NCI-H345 treated with DMSO at 0.1 percent for 48 hours (cell line): ENCODE results near the gene FOXG1.

ENCODE experiments used
- DNase-seq: peaks from one replicate; lab custom pipeline; 2025; ENCODE audit not compliant: unreplicated experiment; lab: John Stamatoyannopoulos, UW

FOXG1 gene

DNA sequence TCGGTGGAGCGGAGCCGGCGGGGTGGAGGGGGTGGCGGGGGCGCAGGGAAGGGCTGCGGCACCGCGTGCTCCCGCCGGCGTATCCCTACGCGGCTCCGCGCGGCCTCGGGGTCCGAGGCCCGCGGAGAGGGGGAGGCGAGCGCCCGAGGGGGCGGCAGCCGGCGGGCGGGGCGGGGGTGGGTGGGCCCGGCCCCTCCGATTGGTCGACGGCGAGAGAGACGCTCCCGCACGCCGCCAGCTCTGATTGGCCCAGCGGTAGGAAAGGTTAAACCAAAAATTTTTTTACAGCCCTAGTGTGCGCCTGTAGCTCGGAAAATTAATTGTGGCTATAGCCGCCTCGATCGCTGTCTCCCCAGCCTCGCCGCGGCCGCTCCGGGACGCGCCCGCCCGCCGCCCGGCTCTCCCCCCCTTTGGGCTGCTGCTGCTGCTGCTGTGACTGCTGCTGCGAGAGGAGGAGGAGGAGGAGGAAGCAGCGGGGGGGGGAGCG is at the start of gene FOXG1:
Gene FOXG1, plus strand, starts transcription at position 319 of the 487 bp plus-strand sequence. CDS start 493 bp downstream, outside the sequence.
- DNase-seq = peak; percentile 93

DNA sequence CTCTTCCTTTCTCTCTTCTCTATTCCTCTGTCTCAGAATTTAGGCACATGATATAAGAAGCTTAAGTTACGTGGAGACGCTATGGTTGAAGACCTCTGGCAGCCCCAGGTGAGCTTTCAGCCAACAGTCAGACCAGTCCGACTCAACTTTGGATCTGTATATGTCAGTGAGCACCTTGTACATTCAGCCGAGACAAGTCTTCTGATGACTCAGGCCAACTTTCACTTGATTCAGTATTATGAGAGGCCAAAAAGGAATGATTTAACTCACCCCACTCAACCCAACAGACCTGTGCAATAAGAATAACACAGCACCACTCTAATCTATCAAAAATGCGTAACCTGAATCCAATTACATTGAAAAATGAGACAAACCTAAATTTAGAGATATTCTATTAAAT is 47.5 kb upstream of the FOXG1 start:
- DNase-seq = no peak

DNA sequence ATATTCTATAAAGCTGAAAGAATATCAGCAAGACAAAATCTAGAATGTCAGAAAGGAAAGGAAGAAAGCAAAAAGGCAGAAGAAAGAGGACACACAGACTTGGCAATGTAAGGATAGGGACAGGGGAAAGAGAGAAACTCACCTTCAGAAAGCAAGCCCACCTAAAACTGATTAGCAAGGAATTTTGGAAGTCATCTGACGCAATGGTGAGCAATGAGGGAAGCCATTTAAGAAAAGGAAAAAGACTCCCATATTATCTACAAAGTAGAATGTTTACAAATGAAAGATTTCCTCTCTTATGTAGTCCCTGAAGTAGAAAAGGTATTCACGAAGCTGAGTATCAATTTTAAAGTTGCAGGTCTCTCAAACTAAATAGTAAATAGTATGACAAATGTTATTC is 35.2 kb upstream of the FOXG1 start:
- DNase-seq = no peak

DNA sequence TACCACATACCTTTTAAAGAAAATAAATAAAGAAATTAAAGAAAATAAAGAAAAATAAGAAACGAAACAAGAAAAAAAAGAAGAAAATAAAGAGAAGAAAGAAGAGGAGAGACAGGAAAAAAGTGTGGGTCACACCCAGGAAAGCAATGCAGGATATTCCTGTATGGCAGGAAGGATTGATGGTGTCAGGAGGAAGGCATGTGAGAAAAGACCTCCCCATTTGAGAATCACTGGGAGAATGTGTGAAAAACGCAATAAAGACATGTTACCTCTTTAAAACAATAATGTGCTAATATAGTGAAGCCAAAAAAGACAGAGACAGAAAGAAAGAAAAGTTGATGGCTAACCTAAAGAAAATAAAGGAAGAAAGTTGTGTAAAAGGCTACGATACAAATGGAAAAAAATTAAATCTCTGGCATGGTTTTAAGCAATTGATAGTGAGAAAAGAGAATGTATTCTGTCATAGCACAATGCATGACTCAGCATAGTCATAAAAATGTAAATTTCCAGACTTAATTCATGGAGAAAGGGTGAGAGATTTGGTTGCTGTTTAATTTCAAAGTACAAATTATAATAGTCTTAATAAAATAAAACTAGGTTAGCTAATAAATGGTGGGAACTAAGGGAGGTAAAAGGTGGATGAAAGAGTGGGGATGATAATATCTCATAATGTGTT is 24.3 kb upstream of the FOXG1 start:
- DNase-seq = no peak

DNA sequence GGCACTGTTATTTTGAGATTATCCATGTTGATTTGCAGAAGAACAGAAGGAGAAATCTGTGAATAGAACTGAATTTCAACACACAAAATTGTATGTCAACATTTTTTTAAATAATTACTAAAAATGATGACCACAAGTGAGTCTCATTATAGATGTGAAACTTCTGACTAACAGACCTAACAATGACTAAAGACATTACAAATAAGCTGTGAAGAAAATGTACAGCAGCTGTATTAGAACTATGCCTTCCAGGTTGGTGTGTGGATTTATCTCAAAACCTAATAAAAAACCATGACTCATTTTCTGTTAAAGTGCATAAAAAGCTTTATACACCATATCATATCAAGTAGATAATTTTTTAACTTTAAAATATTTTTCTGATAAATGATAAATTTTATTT is 22.5 kb upstream of the FOXG1 start:
- DNase-seq = no peak

DNA sequence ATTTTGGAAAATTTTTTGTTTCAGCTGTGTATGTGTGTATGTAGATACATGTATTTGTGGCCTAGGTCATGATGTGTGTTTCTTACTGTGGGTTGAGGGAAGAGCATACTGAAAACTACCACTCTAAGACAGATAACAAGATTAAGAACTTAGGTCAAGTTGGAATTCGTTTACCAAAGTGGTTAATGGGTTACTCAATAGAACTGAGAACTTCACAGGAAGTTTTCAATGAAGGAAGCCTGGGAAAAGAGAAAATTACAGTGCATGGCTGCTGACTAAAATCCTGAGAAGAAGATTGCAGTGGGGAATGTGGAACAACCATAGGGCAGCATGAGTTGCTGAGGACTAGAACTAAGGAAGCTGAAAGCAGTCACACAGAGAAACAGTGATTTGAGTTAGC is 21.4 kb upstream of the FOXG1 start:
- DNase-seq = no peak

DNA sequence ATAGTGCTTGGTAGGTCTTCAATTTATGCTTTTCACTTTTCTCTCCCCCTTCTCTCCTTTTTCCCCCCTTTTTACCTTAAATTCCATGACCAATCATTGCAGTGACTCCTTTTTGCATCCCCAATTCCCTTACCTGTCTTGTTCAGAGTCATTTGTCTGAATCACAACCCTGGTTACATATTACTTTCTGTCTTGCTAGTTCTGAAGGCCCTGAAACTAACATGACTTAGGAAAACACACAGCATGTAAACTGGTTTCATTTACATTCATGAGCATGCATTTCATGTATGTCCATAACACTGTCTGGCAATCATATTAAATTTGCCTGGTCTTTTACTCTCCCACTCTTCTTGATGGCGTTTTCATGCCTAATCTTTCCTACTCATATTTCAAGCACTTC is 20.3 kb upstream of the FOXG1 start:
- DNase-seq = no peak

DNA sequence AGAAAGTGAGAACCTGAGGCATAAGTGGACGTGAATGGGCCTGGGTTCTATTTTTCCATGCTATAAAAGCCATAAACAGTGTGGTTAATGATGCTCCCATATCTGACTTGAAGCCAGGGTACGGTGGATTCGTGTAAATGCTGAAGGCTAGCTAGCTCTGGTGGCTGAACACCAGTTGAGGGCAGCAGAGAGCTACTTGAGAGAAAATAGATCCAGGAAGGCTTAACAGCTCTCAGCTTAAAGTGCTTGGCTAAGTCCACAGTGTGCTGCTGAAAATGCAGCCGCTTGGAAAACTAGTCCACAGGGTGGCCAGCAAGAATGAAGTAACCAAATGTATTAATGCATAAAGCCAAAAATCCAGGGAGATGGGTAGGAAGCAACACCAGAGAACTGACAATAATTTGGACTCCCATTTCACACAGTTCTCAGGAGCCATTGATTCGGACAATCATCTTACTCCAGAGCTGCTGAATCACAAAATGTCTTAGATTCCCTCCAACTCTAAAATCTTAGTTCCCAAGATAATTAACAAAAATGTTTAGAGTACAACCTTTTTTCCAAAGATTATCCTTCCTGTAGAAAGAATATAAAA is 15.0 kb upstream of the FOXG1 start:
- peak; percentile 66 for DNase-seq

DNA sequence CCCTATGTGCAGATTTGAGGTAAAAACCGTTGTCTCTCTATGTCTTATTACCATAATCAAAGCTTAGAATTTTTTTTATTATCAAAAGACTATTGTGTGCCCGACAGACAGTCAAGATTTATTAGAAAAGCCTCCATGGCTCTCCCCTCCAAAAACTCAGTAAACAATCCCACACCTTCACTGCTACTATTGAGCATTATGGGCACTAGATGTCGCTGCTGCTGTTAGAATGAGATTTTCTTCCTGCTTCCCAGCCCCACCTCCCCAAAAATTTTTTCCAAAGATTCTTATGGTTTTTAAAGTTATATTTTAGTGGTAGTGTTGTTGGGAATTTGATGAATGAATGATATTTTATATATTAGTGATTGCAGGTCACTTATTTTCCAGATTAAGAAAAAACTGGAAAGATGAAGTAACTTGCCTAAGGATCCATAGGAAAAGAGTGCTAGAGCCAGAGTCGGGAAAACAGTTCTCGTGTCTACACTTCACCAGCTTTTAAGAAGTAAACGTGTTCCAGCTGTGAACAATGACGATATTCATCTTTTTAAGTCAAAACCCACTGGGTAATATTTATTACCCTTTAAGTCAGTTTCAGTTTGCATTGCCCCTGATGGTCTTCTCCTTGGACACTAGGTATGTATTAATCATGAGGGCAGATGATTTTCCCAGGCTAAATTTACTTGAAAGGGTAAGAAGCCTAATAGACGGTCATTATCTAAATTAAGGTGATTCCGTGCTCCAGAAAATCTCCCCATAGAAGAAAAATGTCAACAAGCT is 12.2 kb upstream of the FOXG1 start:
- peak; percentile 43 for DNase-seq

DNA sequence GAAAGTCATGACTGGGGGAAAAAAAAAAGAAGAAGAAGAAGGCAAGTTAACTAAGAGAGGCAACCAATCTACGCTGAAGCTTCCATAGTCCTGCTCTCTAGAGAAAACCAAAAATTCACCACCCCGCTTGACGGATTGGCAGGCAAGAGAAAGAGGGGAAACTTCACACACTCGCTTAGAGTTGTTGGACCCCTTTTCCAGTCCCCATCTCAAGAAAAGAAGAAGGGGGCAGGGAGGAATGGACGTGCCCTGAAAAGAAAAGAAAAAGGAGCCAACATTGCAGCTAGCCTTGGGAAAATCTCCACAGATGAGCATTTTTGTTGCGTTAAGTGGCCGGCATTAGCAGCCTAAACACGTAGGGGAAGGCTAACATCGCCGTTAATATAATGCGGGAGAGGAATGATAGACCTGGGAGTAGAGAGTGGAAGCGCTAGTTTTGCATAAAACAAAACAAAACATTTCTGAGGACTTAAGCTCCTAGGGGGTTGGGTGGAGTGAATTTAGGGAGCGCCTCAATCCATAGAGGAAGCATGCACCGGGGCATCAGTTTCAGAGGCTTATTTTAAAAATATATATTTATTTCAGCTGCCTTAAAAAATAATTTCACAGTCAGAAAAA is 11.3 kb upstream of the FOXG1 start:
- no peak for DNase-seq

DNA sequence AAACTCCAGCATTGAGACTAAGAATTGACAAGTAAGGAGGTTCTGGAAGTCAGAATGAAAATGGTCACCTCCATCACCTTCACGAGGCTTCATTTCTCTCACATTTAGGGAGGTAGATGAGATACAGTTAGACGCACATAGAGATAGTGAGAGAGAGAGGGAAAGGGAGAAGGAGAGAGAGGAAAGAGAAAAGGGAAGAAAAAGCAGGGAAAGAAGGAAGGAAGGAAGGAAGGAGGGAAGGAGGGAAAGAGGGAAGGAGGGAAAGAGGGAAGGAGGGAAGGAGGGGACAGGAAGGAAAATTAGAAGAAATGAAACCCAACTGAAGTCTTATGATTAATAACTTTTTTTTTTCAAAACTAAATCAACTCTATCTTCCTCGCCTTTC is 10.7 kb upstream of the FOXG1 start:
- DNase-seq = no peak

DNA sequence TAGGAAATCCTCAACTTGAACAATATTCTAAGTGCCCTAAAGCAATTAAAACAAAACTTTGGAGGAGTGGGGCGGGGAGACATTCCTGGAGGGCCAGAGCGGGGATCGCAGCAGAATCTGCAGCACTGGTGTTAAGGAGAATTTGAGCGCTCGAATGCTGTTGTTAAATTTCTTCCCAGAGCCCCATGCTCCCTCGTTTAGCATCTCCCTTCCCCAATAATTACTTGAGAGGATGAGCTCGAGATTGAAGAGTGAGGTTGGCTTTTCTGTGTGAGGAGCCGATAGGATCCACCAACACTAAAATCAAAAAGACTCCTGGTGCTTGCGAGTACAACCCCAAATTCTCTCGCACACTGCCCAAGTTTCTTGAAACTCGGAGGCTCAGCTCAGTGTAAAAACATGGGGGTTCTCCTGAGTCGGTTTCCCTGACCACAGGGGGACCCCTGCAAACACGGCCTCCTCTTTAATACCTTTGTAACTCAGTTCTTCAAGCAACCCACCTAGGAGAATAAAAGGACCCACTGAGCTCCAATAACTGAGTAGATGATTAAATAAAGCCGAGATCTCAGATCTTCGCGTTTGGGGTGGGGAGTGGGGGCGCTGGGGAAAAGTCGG is 10.2 kb upstream of the FOXG1 start:
- no peak for DNase-seq

DNA sequence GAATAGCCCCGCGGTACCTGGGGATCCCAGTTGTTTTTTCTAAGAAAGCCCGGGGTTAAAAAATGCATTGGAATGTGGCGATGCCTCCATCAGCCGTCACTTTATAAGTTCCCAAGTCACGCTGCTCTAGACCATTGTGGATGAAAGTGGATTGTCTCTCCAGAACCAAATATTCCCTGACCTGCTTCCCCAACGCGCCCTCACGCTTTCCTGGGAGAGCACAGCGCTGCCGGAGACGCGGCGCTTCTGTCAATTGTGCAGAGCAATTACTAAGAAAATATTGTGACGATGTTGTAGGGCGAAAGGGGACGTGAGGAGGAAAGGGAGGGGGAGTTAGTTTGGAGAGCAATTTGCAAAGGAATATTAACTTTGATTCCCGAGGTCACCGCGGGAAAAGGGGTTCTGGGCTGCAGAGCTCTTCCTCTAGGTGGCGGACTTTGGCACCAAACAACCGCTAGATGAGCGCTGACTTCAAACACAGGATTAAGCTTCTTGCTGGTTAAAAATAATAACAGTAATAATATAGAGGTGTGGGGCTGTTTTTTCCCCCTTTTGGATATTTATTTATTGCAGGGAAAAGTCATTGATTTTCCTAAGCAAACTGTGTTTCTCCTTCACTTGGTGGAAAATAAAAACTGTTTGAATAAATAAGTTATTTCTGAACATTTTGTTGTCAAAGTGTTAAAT is 9.6 kb upstream of the FOXG1 start:
- no peak for DNase-seq

DNA sequence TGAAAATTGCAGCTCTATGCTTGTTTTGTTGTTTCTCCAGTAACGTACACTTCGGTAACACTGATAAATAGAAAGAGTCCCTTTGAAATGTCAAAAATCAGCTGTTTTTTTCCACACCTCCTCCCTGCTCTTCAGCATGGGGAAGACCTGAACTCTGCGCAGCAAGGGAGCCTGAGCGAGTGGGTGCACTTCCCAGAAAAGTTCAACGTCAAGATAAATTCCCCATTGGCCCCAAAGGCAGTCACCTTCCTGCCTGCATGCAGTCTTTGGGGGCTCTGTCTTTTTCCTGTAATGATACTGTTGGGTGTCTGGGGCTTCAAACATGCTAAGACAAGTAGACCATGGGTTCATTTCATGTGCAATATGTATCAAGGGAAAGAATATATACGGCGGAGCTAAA is 8.8 kb upstream of the FOXG1 start:
- DNase-seq = no peak

DNA sequence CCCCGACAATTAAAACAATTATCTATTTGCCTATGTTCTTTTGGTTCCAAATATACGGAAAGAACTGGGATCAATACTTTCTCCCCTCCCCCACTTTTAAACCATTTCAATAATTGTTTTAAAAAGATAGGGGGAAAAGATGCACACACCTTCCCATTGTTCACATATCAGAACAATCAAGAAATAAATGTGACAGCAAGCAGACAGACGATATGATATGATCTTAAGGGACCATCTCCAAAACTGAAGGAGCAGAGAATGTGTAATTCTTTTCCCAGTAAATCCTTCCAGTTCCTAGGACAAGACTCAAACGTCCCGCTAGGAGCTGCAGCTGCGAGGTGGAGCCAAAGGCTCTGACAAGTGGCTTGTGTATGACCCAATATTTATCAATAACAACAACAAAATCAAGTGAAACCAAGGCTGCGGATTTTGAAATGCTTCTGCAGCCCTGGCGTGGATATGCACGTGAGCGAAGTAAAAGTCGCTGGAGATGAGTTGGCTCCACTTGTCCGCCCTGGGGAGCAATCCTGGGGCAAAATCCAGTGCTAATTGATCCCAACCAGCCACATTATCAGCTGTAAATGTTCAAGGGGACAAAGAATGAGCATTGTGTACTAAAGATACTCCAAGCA is 8.2 kb upstream of the FOXG1 start:
- no peak for DNase-seq

DNA sequence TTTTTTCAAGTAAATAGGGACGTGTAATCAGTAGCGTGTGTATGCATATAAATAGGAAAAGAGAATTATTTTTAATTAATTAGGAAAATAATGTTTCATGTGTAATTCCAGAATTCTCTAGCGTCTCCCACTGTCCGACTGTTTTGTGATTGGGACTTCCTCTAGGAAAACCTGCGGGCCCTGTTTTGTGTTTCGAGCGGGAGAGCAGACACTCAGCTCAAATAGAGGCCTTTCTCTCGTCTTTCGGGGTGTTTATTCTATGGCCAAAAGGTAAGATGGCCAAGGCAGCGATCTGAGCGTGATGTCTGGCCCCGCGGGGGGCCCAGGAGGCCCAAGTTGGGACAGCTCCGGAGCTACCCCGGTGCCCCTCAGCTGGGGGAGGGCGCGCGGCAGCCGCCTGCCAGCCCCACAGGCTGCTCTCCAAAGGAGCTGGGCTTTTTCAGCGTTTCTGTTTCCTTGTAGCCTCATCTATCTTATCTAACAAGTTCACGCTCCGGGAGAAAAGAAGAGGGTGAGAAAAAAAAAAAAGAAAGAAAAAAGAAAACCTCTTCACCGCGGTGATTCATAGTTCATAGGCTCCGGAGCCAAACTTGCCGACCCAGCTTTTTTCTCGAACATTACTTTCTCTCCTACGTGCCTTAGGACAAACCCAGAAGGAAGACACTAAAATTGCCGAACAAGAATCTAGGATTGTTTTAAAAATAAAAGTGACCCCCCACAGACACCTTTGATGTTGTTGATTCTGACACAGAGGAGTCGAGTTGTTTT is 7.5 kb upstream of the FOXG1 start:
- DNase-seq = no peak

DNA sequence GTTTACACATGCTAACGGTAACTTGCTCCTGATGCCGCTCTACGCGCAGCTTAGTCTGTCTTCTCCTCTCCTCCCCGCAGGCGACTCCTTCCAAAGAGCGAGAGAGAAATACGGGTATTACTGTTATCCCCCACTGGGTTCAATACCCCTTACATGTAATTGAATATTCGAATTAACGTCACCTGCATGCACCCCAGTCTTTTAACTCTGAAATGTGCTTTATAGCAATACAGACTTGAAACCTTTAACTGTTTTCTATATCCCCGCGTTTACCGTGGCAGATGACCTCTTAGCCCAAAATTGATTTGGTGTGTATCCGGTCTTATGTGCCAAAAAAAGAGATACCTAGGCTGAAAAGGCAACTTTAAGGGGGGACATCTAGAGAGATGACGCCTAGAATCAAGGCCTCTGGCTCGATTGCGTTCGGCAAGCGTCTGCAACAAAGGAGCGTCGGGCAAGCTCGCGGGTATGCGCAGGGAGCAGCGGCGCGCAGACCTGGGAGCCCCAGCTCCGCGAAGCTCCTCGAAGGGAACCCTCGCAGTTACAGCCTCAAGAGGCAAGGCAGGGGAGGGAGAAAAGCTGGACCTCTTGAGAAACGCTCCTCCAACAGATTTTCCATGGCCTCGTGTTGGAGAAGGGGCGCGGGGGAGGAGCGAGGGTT is 6.8 kb upstream of the FOXG1 start:
- no peak for DNase-seq

DNA sequence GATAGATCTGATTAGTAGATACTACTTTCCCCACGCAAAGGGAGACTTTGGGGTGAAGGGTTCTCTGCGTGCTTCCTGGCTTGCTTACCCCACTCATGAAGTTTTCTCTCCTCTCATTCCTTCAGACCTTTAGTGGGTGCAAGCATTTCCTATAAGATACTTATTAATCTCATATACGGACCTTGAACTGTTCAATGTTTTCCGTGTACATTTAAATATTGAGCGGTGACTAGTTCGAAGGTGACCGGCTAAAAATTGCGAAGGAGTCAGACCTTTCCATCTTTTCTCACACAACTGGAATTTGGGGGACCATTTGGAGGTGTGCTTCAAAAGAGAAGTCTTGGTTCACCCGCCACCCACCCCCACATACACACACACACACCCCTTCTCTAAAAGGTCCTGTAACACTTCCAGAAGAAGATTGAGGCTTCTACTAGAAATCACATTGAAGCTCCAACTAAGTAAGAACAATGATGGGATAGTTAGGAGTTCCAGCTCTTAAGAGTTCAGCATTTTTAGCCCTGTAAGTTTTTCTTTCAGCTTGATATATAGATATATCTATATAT is 6.1 kb upstream of the FOXG1 start:
- DNase-seq = no peak
